Esophagus squamous epithelium (tissue), 5 donors: ENCODE data around the gene SOX13. TPM values are rescaled to one million over a fixed set of nuclear protein-coding genes. Genes with fewer than 3 reads are reported as not detected.

Experiments
- DNase-seq: peaks from one replicate; lab custom pipeline; 2025; lab: John Stamatoyannopoulos, UW
- H3K27ac ChIP-seq, 4 donors: fragments of 200-600 bp; sonication (generic); one replicate each; pipeline ENCODE4 v1.5.1; 2016 to 2019; ENCODE audit warnings: mild to moderate bottlenecking in 1 of 4
- H3K27me3 ChIP-seq, 4 donors: fragments of 200-600 bp; sonication (generic); 1 replicate in 3 of 4; 2 replicates in 1 of 4; pipeline versions ENCODE4 v1.5.1 to v1.6.0; 2017 to 2021; ENCODE audit warnings: antibody characterized with exemption in 1 of 4
- H3K36me3 ChIP-seq, 3 donors: fragments of 200-600 bp; sonication (generic); one replicate each; pipeline ENCODE4 v1.5.1; 2016 to 2019
- H3K4me1 ChIP-seq, 3 donors: fragments of 200-600 bp; sonication (generic); one replicate each; pipeline ENCODE4 v1.5.1; 2017 to 2019
- H3K4me3 ChIP-seq, 4 donors: fragments of 200-600 bp; sonication (generic); 1 replicate in 3 of 4; 2 replicates in 1 of 4; pipeline ENCODE4 v1.5.1; 2016 to 2019; ENCODE audit warnings: mild to moderate bottlenecking in 2 of 4, moderate library complexity in 1 of 4
- H3K9me3 ChIP-seq, 3 donors: fragments of 200-600 bp; sonication (generic); one replicate each; pipeline ENCODE4 v1.5.1; 2016 to 2019
- CTCF ChIP-seq, 6 experiments: fragments of 450-650 bp in 4 of 6; fragments of 200-600 bp in 2 of 6; sonication (generic) in 2 of 6; IDR thresholded peaks; one replicate each; pipeline ENCODE4 v1.5.1; 2016 to 2019; ENCODE audit warnings: antibody characterized with exemption in 6 of 6, mild to moderate bottlenecking in 4 of 6, moderate library complexity in 4 of 6
- POLR2A ChIP-seq, 4 donors: fragments of 450-650 bp; IDR thresholded peaks; one replicate each; pipeline ENCODE4 v1.6.1; 2017; ENCODE audit warnings: antibody characterized with exemption in 4 of 4, mild to moderate bottlenecking in 4 of 4, moderate library complexity in 3 of 4
- WGBS, 2 donors: methylation state at CpG; one replicate each; pipeline ENCODE4 v1.1.5; 2018; 5-methylcytosine and 5-hydroxymethylcytosine counted together
- intact Hi-C: fragments of 100-400 bp; cut with DNase I; formaldehyde crosslinking; loops from one replicate; pipeline ENCODE4 v1.15.0; 2022
- total RNA-seq, 4 donors: library from RNA; depleted of rRNA; stranded (reverse); fragments of >200 nt; gene quantifications; one replicate each; pipeline ENCODE4 v1.1.0, GENCODE V29; 2016
- donor health status: DM: yes; HTN: yes; CAD: no.

SOX13 gene
- total RNA-seq, result 10 to 100 TPM in 3 of 4 donors, 1 to 10 TPM in 1; 9.0 to 21.2 (median 14.5) TPM

GRCh38 chr1:204072931-204073836 lies at the start of gene SOX13:
Gene SOX13 (plus strand): TSS chr1:204073115. CDS start chr1:204112916, 39,801 bp downstream.
- DNase-seq, result no peak
- Histone ChIP-seq H3K4me3 (peak within 1 kb of the TSS; percentile 68 to 90 (median 81)), H3K4me1 (peaks cover 25 to 60% (median 27%) of the 10 kb centered on the region in 3 donors), H3K36me3 (no peaks in the 10 kb centered on the region), H3K27ac (peak within 1 kb of the TSS; percentile 84 to 94 (median 92)), H3K27me3 (peaks cover 0 to 27% (median 0%) of the 10 kb centered on the region in 4 donors), H3K9me3 (no peaks in the 10 kb centered on the region)
- TF ChIP-seq CTCF (IDR thresholded peaks at IDR 0.05) (peak in 1 of 6 experiments; percentile 12), POLR2A (IDR thresholded peaks at IDR 0.05) (peak in 2 of 4 donors; percentile 87 to 88)
- intact Hi-C loops, result no loop called here
- 0 to 2% methylated on average over 1 to 9 of the region's 89 CpGs for WGBS, 2 donors

GRCh38 chr1:204025917-204026707 lies 46.8 kb upstream of the SOX13 start:
- intact Hi-C loops, result no loop called here
- 50 to 65% methylated on average over 16 to 17 of the region's 17 CpGs for WGBS, 2 donors

GRCh38 chr1:204027446-204027845 lies 45.5 kb upstream of the SOX13 start:
- Histone ChIP-seq H3K4me3 (no peak overlapping the region), H3K27ac (no peak overlapping the region), H3K9me3 (no peaks in the 10 kb centered on the region), H3K4me1 (no peaks in the 10 kb centered on the region), H3K27me3 (peaks cover 0 to 39% (median 0%) of the 10 kb centered on the region in 4 donors), H3K36me3 (no peaks in the 10 kb centered on the region)
- TF ChIP-seq CTCF (IDR thresholded peaks at IDR 0.05), result no peak
- TF ChIP-seq POLR2A (IDR thresholded peaks at IDR 0.05), result no peak
- no peak for DNase-seq
- intact Hi-C loops, result no loop called here
- WGBS, 2 donors, result 78 to 81% methylated on average over 3 of the region's 3 CpGs

More at GRCh38 chr1:204025917-204026707, 46.8 kb upstream of the SOX13 start:
- H3K27me3 ChIP-seq, result peaks cover 0 to 32% (median 0%) of the 10 kb centered on the region in 4 donors
- H3K27ac ChIP-seq, result no peak overlapping the region
- H3K4me1 ChIP-seq, result no peaks in the 10 kb centered on the region
- H3K4me3 ChIP-seq, result no peak overlapping the region
- TF ChIP-seq POLR2A (IDR thresholded peaks at IDR 0.05), result no peak
- TF ChIP-seq CTCF (IDR thresholded peaks at IDR 0.05), result no peak
- no peak for DNase-seq
- no peaks in the 10 kb centered on the region for H3K36me3 ChIP-seq
- H3K9me3 ChIP-seq, result no peaks in the 10 kb centered on the region

GRCh38 chr1:204029016-204029415 lies 43.9 kb upstream of the SOX13 start:
- intact Hi-C loops, result no loop called here

More at GRCh38 chr1:204029016-204029415, 43.9 kb upstream of the SOX13 start:
- H3K36me3 ChIP-seq, result no peaks in the 10 kb centered on the region
- no peak overlapping the region for H3K4me3 ChIP-seq
- no peak for TF ChIP-seq CTCF (IDR thresholded peaks at IDR 0.05)
- TF ChIP-seq POLR2A (IDR thresholded peaks at IDR 0.05), result no peak
- no peaks in the 10 kb centered on the region for H3K9me3 ChIP-seq
- no peaks in the 10 kb centered on the region for H3K4me1 ChIP-seq
- peaks cover 0 to 39% (median 0%) of the 10 kb centered on the region in 4 donors for H3K27me3 ChIP-seq
- H3K27ac ChIP-seq, result no peak overlapping the region
- no peak for DNase-seq
- 88 to 94% methylated on average over 3 to 10 of the region's 11 CpGs for WGBS, 2 donors
